SK-N-SH (cell line): ENCODE results near the gene ENTPD3. TPM values are rescaled to one million over a fixed set of nuclear protein-coding genes. Genes with fewer than 3 reads are reported as not detected.

ENCODE experiments used
- CTCF ChIA-PET: fragments of 300-600, 350-600 bp; formaldehyde crosslinking; extraction: SDS; loops from one replicate; lab custom pipeline; 2021; lab: Yijun Ruan, JAX
- POLR2A ChIA-PET: fragments of 350-600 bp; sonication (Branson Sonifier 250); formaldehyde crosslinking; extraction: SDS; loops from one replicate; lab custom pipeline; 2020; ENCODE audit warnings: antibody characterized with exemption, inconsistent platforms; lab: Yijun Ruan, JAX
- DNase-seq: peaks from one replicate; pipeline ENCODE4 v3.0.0; 2012
- H2AFZ ChIP-seq: fragments of 200-600 bp; sonication (generic); 2 replicates; pipeline ENCODE4 v1.8.1; 2016; ENCODE audit warnings: antibody characterized with exemption, mild to moderate bottlenecking, low read depth
- H3F3A ChIP-seq: fragments of 200-600 bp; sonication (generic); replicated peaks from 2 replicates; pipeline ENCODE3; 2016; ENCODE audit warnings: antibody characterized with exemption, mild to moderate bottlenecking; ENCODE audit not compliant: insufficient read depth
- H3K27ac ChIP-seq, 2 experiments: fragments of 200-500 bp in 1 of 2; fragments of 200-600 bp in 1 of 2; sonication (Bioruptor generic) in 1 of 2; sonication (generic), shearing (Covaris generic) in 1 of 2; 2 replicates each; pipeline versions ENCODE4 v1.5.1 to v1.6.1; 2014 to 2016; ENCODE audit warnings: low read depth in 2 of 2, inconsistent platforms in 1 of 2, low read length in 1 of 2, mild to moderate bottlenecking in 1 of 2, mixed read lengths in 1 of 2
- H3K27me3 ChIP-seq: fragments of 200-600 bp; sonication (generic), shearing (Covaris generic); 2 replicates; pipeline ENCODE4 v1.6.1; 2016; ENCODE audit warnings: mixed run types; ENCODE audit not compliant: insufficient read depth
- H3K36me3 ChIP-seq, 2 experiments: fragments of 200-500 bp in 1 of 2; fragments of 200-600 bp in 1 of 2; sonication (Bioruptor generic) in 1 of 2; sonication (generic) in 1 of 2; replicated peaks in 1 of 2; 2 replicates each; pipeline versions ENCODE3 to v1.5.1; 2014 to 2016; ENCODE audit warnings: low read length in 1 of 2, mild to moderate bottlenecking in 1 of 2; ENCODE audit not compliant: insufficient read depth in 2 of 2, control insufficient read depth in 1 of 2
- H3K4me1 ChIP-seq, 2 experiments: fragments of 200-500 bp in 1 of 2; fragments of 200-600 bp in 1 of 2; sonication (Bioruptor generic) in 1 of 2; sonication (generic), shearing (Covaris generic) in 1 of 2; 2 replicates each; pipeline versions ENCODE4 v1.5.1 to v1.6.1; 2014 to 2016; ENCODE audit warnings: low read depth in 1 of 2, low read length in 1 of 2, mixed run types in 1 of 2; ENCODE audit not compliant: insufficient read depth in 2 of 2, control insufficient read depth in 1 of 2
- H3K4me2 ChIP-seq: fragments of 200-600 bp; sonication (generic), shearing (Covaris generic); 2 replicates; pipeline ENCODE4 v1.6.1; 2017; ENCODE audit warnings: mixed run types
- H3K4me3 ChIP-seq, 2 experiments: fragments of 200-500 bp in 1 of 2; fragments of 200-600 bp in 1 of 2; sonication (Bioruptor generic) in 1 of 2; sonication (generic), shearing (Covaris generic) in 1 of 2; 2 replicates each; pipeline versions ENCODE4 v1.5.1 to v1.8.1; 2014 to 2016; ENCODE audit warnings: low read depth in 2 of 2, inconsistent platforms in 1 of 2, low read length in 1 of 2, mild to moderate bottlenecking in 1 of 2, mixed read lengths in 1 of 2, moderate library complexity in 1 of 2
- H3K79me2 ChIP-seq: fragments of 200-600 bp; sonication (generic); 2 replicates; pipeline ENCODE4 v1.8.1; 2017; ENCODE audit warnings: mild to moderate bottlenecking; ENCODE audit not compliant: insufficient read depth
- H3K9ac ChIP-seq: fragments of 200-600 bp; sonication (generic); 2 replicates; pipeline ENCODE4 v1.6.1; 2017; ENCODE audit warnings: mixed run types
- H3K9me2 ChIP-seq: fragments of 200-600 bp; sonication (generic); 2 replicates; pipeline ENCODE4 v1.6.1; 2017; ENCODE audit warnings: mixed run types
- H3K9me3 ChIP-seq: fragments of 200-600 bp; sonication (generic); 2 replicates; pipeline ENCODE4 v1.6.1; 2017; ENCODE audit warnings: mixed run types, mild to moderate bottlenecking, moderate library complexity
- H4K20me1 ChIP-seq: fragments of 200-600 bp; sonication (generic); 2 replicates; pipeline ENCODE4 v1.6.1; 2017; ENCODE audit warnings: mild to moderate bottlenecking, mixed run types; ENCODE audit not compliant: insufficient read depth
- CHD2 ChIP-seq: fragments of 150-350 bp; IDR thresholded peaks from 2 replicates; pipeline ENCODE4 v1.6.1; 2018; ENCODE audit warnings: low read length; ENCODE audit not compliant: partially characterized antibody
- ELF1 ChIP-seq: IDR thresholded peaks from 2 replicates; pipeline ENCODE4 v1.4.0; 2012
- EP300 ChIP-seq, 2 experiments: IDR thresholded peaks; 2 replicates each; pipeline versions ENCODE4 v1.4.0 to v1.6.1; 2012; ENCODE audit warnings: borderline replicate concordance in 1 of 2, low read depth in 1 of 2, low read length in 1 of 2
- EZH2phosphoT487 ChIP-seq: fragments of 200-600 bp; sonication (generic); IDR thresholded peaks from 2 replicates; pipeline ENCODE4 v1.6.1; 2017; ENCODE audit warnings: low read depth, mixed run types, mild to moderate bottlenecking, antibody characterized with exemption, moderate library complexity, borderline replicate concordance
- FOSL2 ChIP-seq: IDR thresholded peaks from 2 replicates; pipeline ENCODE4 v1.4.0; 2012; ENCODE audit warnings: low read depth, mild to moderate bottlenecking, moderate library complexity, borderline replicate concordance
- FOXM1 ChIP-seq: IDR thresholded peaks from 2 replicates; pipeline ENCODE4 v1.4.0; 2012; ENCODE audit warnings: low read depth, mild to moderate bottlenecking
- GATA2 ChIP-seq: sonication (generic); formaldehyde crosslinking; IDR thresholded peaks from 2 replicates; pipeline ENCODE4 v1.5.0; 2020; ENCODE audit warnings: mild to moderate bottlenecking, missing genetic modification reagents
- MEF2A ChIP-seq: IDR thresholded peaks from 2 replicates; pipeline ENCODE4 v1.4.0; 2012; ENCODE audit warnings: low read depth, borderline replicate concordance
- POLR2AphosphoS5 ChIP-seq: IDR thresholded peaks from 2 replicates; pipeline ENCODE4 v1.6.1; 2012; ENCODE audit warnings: low read depth, low read length
- RCOR1 ChIP-seq: fragments of 150-350 bp; IDR thresholded peaks from 2 replicates; pipeline ENCODE4 v1.6.1; 2017; ENCODE audit warnings: antibody characterized with exemption, low read length
- RFX5 ChIP-seq: IDR thresholded peaks from 2 replicates; pipeline ENCODE4 v1.6.1; 2012; ENCODE audit warnings: mild to moderate bottlenecking, improper control_type of control experiment, low read length
- SIN3A ChIP-seq: IDR thresholded peaks from 2 replicates; pipeline ENCODE4 v1.6.1; 2012; ENCODE audit warnings: low read depth, mild to moderate bottlenecking, low read length, moderate library complexity, borderline replicate concordance
- TCF12 ChIP-seq: IDR thresholded peaks from 2 replicates; pipeline ENCODE4 v1.4.0; 2012
- YY1 ChIP-seq: IDR thresholded peaks from 2 replicates; pipeline ENCODE4 v1.4.0; 2012; ENCODE audit warnings: low read depth, mild to moderate bottlenecking
- WGBS: methylation state at CpG from one replicate; pipeline ENCODE4 v1.1.6; 2017; ENCODE audit warnings: low lambda C conversion rate; 5-methylcytosine and 5-hydroxymethylcytosine counted together
- polyA plus RNA-seq, 3 experiments: library from polyadenylated mRNA; depleted of rRNA; stranded (reverse); fragments of >200 nt; gene quantifications; 2 replicates each; pipeline ENCODE4 v1.2.3, GENCODE V29; 2012
- TF ChIP-seq, protein P1 (sequence below): IDR thresholded peaks from 2 replicates; pipeline ENCODE4 v1.6.1; 2012; ENCODE audit warnings: mild to moderate bottlenecking, low read depth, low read length, moderate library complexity
- TF ChIP-seq, protein P2 (sequence below): IDR thresholded peaks from 2 replicates; pipeline ENCODE4; 2012

Gene ENTPD3
- polyA plus RNA-seq, 1 of the 3 experiments (the other 2 are of a cell fraction): 0.02 TPM

DNA sequence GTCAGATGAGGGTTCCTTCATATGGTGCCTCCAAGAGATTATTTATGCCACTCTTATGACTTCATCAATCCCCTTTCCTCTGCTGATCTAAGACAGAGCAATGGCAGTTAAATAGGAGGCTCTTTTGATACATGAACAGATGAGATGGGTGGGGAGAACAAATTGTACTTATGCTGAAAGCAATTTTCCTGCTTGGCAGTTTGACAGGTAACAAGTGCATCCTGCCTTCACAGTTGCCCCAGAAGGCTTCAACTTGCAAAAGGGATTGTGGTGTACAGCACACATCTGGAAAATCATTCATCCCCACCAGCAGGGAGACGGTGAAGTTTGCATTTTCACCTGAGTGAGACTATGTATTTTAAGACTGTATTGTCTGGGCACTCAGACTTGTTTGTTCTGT, 27.3 kb downstream of the ENTPD3 start:
- H3K4me3 ChIP-seq: no peak overlapping the region
- no peak for TF ChIP-seq FOSL2
- no peak overlapping the region for H3K9ac ChIP-seq
- no peak overlapping the region for H3K4me2 ChIP-seq
- no peak overlapping the region for H2AFZ ChIP-seq
- H3K36me3 ChIP-seq: no peaks in the 10 kb centered on the region
- no peaks in the 10 kb centered on the region for H3K9me3 ChIP-seq
- H3K27me3 ChIP-seq: no peaks in the 10 kb centered on the region
- no peaks in the 10 kb centered on the region for H3K79me2 ChIP-seq
- no peaks in the 10 kb centered on the region for H3F3A ChIP-seq
- WGBS: 63% methylated on average over 1 of the region's 1 CpG
- DNase-seq: no peak
- H4K20me1 ChIP-seq: no peaks in the 10 kb centered on the region
- ChIA-PET POLR2A (no interaction called here), CTCF (interaction anchor here (1.2 kb wide), 1 partner anchor 16 kb away, joined by 3 read pairs; no protein-coding TSS in a partner anchor)
- H3K27ac ChIP-seq: no peak overlapping the region
- H3K9me2 ChIP-seq: no peaks in the 10 kb centered on the region; the same call in 1 of the 2 replicates
- peaks cover 0 to 4% of the 10 kb centered on the region in 2 experiments; a peak in 1 of 4 replicates for H3K4me1 ChIP-seq

DNA sequence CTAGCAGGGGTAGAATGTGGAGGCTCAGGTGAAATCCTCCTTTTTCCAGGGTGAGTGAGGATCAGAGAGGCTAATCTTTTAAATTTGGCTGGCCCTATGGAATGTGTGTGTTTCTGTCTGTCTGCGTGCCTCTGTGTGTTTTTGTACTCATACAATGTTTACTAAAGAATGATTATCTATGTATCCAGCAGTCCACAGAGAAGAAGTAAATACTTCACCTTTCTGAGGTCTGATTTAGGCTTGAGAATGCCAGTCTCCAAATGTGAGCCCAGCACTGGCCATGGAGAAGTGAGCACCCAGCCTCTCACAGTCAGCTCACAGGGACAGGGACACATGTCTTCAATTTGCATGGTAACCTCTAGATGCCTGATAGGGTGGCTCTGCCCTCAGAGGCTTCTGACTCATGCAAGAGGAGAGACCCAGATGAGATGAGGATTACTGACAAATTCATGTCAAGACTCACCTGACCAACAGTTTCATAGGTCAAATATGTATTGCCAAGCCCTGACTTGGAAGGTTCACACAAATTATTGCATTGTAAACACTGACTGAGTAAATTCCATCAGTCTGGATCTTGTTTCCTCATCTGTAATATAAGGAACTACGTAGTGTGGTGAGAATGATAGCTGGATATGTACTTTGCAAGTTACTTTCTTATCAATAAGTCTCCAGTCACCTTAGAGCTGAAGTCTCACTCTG, 31.0 kb downstream of the ENTPD3 start:
- no peaks in the 10 kb centered on the region for H3K9me3 ChIP-seq
- WGBS: 50% methylated on average over 2 of the region's 2 CpGs

DNA sequence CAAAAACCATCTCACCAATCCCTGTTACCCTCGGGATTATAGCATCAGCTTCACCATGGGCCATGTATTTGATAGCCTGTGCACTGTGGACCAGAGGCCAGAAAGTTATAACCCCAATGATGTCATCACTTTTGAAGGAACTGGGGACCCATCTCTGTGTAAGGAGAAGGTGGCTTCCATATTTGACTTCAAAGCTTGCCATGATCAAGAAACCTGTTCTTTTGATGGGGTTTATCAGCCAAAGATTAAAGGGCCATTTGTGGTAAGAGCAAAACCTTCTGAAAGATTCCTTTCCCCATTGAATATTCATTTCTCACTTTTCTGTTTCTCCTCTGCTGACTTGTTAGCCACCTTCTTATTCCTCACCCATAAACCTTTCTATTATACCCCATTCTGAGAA, 35.9 kb downstream of the ENTPD3 start:
- no peak overlapping the region for H3K9ac ChIP-seq
- H3K36me3 ChIP-seq: no peaks in the 10 kb centered on the region
- ChIA-PET POLR2A (no interaction called here), CTCF (interaction anchor here (0.6 kb wide), 1 partner anchor 59 kb away, joined by 3 read pairs; no protein-coding TSS in a partner anchor)
- no peaks in the 10 kb centered on the region for H3F3A ChIP-seq
- no peaks in the 10 kb centered on the region for H3K9me3 ChIP-seq
- H3K27ac ChIP-seq: no peak overlapping the region
- H3K9me2 ChIP-seq: no peaks in the 10 kb centered on the region; the same call in 1 of the 2 replicates
- H4K20me1 ChIP-seq: no peaks in the 10 kb centered on the region
- WGBS: 21% methylated on average over 1 of the region's 1 CpG
- H2AFZ ChIP-seq: no peak overlapping the region
- H3K79me2 ChIP-seq: no peaks in the 10 kb centered on the region
- no peak overlapping the region for H3K4me2 ChIP-seq
- peaks cover 0 to 2% of the 10 kb centered on the region in 2 experiments; a peak in 1 of 4 replicates for H3K4me1 ChIP-seq
- DNase-seq: no peak
- no peaks in the 10 kb centered on the region for H3K27me3 ChIP-seq
- H3K4me3 ChIP-seq: no peak overlapping the region
- TF ChIP-seq RFX5 (no peak), EZH2phosphoT487 (no peak), MEF2A (no peak), FOXM1 (no peak), RCOR1 (no peak), YY1 (no peak), ELF1 (no peak), POLR2AphosphoS5 (no peak), CHD2 (no peak)
- TF ChIP-seq, protein P1, sequence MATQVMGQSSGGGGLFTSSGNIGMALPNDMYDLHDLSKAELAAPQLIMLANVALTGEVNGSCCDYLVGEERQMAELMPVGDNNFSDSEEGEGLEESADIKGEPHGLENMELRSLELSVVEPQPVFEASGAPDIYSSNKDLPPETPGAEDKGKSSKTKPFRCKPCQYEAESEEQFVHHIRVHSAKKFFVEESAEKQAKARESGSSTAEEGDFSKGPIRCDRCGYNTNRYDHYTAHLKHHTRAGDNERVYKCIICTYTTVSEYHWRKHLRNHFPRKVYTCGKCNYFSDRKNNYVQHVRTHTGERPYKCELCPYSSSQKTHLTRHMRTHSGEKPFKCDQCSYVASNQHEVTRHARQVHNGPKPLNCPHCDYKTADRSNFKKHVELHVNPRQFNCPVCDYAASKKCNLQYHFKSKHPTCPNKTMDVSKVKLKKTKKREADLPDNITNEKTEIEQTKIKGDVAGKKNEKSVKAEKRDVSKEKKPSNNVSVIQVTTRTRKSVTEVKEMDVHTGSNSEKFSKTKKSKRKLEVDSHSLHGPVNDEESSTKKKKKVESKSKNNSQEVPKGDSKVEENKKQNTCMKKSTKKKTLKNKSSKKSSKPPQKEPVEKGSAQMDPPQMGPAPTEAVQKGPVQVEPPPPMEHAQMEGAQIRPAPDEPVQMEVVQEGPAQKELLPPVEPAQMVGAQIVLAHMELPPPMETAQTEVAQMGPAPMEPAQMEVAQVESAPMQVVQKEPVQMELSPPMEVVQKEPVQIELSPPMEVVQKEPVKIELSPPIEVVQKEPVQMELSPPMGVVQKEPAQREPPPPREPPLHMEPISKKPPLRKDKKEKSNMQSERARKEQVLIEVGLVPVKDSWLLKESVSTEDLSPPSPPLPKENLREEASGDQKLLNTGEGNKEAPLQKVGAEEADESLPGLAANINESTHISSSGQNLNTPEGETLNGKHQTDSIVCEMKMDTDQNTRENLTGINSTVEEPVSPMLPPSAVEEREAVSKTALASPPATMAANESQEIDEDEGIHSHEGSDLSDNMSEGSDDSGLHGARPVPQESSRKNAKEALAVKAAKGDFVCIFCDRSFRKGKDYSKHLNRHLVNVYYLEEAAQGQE: no peak

More for the DNA sequence above, 31.0 kb downstream of the ENTPD3 start:
- DNase-seq: peak; percentile 56
- Histone ChIP-seq H3K9me2 (no peaks in the 10 kb centered on the region; the same call in 1 of the 2 replicates), H3K79me2 (no peaks in the 10 kb centered on the region), H4K20me1 (no peaks in the 10 kb centered on the region), H3K4me3 (no peak overlapping the region), H3K36me3 (no peaks in the 10 kb centered on the region), H3K9ac (no peak overlapping the region), H3K27me3 (no peaks in the 10 kb centered on the region), H3K4me1 (peaks cover 0 to 4% of the 10 kb centered on the region in 2 experiments; a peak in 1 of 4 replicates), H3F3A (no peaks in the 10 kb centered on the region), H3K4me2 (no peak overlapping the region), H2AFZ (no peak overlapping the region), H3K27ac (peak overlapping the region in 1 of 2 experiments; percentile 41; a peak in 1 of 4 replicates)
- TF ChIP-seq, protein P2, sequence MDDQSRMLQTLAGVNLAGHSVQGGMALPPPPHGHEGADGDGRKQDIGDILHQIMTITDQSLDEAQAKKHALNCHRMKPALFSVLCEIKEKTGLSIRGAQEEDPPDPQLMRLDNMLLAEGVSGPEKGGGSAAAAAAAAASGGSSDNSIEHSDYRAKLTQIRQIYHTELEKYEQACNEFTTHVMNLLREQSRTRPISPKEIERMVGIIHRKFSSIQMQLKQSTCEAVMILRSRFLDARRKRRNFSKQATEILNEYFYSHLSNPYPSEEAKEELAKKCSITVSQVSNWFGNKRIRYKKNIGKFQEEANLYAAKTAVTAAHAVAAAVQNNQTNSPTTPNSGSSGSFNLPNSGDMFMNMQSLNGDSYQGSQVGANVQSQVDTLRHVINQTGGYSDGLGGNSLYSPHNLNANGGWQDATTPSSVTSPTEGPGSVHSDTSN: no peak
- peak; percentile 31; the same call in 1 of the 2 replicates for TF ChIP-seq RCOR1
- TF ChIP-seq SIN3A: no peak
- peak; percentile 57 for TF ChIP-seq GATA2 (CRISPR knock-in tag)
- no peak for TF ChIP-seq POLR2AphosphoS5
- TF ChIP-seq TCF12: peak; percentile 27; the same call in 1 of the 2 replicates
- TF ChIP-seq EP300 (IDR thresholded peaks at IDR 0.05; ENCODE audit: borderline replicate concordance in 1 of 2, low read depth in 1 of 2, low read length in 1 of 2): peak in 1 of 2 experiments; percentile 57; a peak in 1 of 4 replicates
- ChIA-PET POLR2A (no interaction called here), CTCF (interaction anchor here (0.6 to 0.7 kb wide), 2 partner anchors 10 to 40 kb away, joined by 3 read pairs; partner anchors contain the start of gene RPL14)
